GM19468 (cell line): Measurements from ENCODE around the gene ADAMTS6.

Source experiments
- ATAC-seq: cut with Tn5 transposase; IDR thresholded peaks from one replicate; pipeline ENCODE4 v1.9.1; 2021; ENCODE audit warnings: mild to moderate bottlenecking, moderate library complexity, moderate number of reproducible peaks; ENCODE audit not compliant: unreplicated experiment; ENCODE audit errors: extremely low read depth

Gene ADAMTS6

DNA sequence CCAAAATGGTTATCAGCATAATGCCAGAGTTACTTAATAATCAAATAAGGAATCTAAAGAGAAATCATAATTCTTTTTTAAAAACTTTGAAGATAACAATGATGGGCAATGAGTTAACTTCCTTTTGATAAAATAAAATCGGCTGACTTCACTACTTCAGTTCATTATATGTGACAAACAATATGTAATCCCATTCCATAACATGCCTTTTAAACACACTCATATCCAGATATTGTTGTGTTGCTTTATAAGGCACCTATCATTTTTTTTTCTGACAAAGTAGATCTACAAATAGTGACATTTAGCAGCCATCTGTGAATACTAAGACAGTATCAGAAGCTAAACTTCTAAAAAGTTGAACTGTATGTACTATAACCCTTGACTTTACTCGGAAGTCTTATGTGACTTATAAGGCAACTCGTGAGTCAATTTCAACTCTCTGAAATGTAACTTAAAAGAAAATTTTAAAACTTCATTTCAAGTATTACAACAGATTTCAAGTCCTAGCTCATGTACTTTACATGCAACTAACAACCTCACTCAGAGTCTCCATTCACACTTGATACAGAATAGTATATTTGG lies 7.5 kb downstream of the ADAMTS6 start:
- ATAC-seq, result no peak

DNA sequence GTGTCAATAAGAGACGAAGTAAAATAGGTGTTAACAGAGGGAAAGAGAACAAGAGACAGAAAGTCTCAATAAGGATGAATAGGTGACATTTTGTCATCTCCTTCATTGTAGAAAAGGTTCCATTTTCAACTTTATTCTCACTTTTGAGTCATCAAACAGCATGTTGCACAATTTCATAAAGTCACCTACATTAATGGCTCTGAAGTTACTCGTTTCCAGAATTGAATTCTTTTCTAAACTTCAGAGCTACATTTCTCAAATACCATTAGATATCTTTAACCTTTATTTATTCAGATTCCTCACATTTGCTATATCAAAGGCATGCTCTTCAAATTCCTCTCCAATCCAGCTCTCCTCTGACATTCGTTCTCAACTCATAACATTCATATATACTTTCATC lies 13.1 kb downstream of the ADAMTS6 start:
- no peak for ATAC-seq

DNA sequence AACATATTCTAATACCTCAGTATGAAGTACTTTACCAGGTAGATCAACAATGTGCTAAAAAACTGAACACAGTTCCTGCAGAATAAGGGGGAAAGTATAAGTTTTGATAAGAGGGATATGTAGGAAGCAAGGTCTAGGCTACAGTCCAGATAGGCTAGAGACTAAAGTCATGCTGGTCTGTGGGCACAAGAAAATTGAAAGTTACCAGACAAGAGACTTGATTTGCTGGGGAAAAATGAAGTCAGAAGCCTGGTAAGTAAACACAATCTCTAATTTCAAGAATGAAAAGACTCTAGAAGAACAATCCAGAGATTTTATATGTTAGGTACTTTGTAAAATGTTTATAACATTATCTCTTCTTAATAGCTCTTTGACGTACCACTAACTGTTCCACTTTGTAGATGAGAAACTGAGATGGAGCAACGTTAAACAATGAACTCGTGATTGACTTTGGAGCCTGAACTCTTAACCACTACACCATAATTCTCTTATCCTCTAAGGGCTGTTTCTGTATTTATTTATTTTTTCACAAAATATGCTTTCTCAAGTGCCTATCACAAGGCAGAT lies 19.5 kb downstream of the ADAMTS6 start:
- ATAC-seq, result no peak

DNA sequence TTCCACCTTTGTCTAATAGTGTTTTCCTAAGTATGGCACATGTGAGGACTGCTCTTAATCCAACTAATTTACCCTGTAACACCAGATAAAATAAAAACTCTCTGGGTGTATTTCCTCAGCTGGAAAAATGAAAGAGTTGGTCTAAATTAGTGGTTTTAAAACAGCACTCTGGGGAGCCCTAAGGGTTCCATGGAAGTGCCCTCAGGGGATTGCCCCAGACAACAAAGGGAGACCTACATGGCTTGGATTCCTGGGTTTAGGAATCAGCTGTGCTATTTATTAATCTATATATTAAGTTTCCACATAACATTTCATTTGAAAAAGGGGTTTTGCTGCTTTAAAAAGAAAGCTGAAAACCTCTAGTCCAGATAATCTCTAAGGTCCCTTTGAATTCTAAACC lies 20.2 kb downstream of the ADAMTS6 start:
- ATAC-seq, result no peak

DNA sequence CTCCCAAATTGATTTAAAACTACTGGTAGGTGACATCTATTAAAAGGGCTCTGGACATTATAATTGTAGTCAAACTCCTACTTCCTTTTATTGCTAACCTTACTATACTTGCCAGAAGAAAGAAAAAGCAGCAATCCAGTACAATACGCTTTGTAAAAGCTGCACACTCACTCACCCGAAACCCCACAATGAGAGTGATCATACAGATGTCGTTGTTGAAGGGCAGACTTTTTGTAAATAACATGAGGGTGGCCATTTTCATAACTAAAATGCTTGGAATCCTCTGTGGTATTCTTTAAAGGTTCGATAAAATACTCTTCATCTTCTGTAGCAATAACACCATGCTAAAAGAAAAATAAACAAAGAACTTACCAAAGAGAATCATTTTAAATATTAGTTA lies 21.7 kb downstream of the ADAMTS6 start:
- no peak for ATAC-seq

DNA sequence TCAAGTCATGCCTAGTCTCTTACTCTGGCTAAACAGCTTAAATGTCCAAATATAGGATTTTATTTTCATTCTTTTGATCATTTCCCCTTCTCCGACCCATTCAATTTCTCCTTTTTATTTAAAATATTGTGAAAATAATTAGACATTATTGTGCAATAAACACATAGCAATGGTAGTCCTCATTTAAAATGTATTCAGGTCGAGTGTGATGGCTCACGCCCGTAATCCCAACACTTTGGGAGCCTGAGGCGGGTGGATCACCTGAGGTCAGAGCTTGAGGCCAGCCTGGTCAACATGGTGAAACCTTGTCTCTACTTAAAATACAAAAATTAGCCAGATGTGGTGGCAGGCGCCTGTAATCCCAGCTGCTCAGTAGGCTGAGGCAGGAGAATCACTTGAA lies 26.7 kb downstream of the ADAMTS6 start:
- no peak for ATAC-seq

DNA sequence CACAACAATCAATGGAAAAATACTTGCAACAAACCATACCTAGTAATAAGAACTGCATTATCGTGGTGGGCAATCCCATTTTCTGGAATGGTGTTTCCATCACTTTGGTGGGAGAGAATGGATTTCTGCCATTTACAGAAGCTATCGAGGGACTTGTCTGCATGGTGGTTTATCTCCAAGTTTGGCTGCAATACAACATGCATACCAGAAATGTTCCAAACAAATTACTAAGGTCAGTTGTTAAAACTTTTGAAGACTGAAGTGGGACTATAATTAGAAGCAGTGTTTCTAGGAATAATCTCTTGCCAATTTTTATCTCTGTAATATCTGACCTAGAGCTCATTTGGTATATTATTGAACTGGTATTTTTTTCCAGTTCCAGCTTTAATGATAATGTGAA lies 30.3 kb downstream of the ADAMTS6 start:
- ATAC-seq, result no peak

DNA sequence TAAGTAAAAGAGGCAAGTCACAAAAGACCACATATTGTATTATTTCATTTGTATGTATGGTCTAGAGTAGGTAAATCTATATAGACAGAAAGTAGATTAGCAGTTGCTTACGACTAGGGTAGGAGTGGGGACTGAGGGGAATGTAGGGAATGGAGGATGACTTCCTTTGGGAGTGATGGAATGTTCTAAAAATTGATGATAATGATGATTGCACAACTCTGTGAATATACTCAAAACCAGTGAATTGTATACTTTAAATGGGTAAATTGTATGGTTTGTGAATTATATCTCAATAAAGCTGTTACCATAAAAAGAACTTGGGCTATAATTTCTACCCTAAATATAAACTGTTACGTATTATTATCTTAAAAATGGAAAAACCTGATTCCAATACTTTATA lies 35.0 kb downstream of the ADAMTS6 start:
- ATAC-seq, result no peak

DNA sequence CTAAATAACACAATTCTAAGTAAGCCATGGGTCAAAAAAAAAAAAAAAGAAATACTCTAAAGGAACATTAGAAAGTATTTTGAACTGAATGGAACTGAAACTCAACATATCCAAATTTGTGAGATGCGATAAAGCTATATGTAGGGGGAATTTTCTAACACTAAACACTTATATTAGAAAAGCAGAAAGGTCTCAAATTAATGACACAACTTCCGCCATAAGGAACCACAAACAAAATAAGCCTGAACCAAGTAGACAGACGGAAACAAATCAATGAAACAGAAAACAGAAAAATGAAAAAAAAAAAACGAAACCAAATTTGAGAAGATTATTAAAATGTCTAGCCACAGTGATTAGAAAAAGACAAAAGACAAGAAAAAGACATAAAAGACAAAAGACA lies 39.9 kb downstream of the ADAMTS6 start:
- no peak for ATAC-seq

DNA sequence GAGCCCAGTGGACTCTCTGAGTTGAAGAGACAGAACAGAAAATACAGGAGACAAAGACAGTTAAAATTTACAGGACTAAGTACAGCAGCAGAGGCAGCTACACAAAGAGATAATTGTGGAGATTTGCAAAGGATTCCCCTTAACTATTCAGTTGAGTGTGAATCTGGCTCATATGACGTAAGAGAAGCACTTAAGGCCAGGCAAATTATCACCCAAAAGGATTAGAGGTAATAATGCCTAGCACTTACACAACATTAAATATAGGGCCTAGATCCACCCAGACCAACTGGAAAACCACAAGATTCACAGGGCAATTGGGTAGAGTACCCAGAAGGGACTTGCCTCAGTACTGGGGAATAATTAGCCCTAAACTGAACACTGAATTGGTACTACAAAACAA lies 41.3 kb downstream of the ADAMTS6 start:
- ATAC-seq, result no peak

DNA sequence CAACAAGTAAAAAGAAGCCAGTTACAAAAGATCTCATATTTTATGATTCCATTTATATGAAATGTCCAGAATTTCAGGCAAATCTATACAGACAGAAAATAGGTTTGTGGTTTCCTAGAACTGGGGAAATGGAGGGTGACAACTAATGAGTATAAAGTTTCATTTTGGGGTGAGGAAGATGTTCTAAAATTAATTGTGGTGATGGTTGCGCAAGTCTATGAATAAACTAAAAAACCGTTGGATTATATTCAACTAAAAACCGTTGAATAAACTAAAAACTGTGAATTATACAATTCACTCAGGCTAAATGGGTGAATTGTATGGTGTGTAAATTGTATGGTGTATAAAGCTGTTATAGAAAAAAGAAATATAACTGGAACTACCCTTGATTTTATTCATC lies 47.6 kb downstream of the ADAMTS6 start:
- no peak for ATAC-seq

DNA sequence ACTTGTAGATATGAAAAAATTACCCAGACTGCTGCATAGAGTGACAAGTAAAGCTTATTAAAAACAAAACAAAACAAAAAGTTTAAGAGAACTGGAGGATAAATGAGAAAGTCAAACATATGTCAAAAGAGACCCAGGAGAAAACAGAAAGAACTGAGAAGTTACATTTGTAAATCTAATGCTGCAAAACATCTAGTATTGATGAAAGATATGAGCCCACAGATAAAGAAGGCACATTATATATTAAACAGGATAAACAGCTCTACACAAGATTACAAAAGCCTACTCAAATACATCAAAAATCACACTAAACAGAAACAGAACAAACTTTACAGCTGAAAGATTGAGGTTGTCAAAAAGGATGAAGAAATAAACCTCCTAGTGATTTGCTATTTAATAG lies 55.1 kb downstream of the ADAMTS6 start:
- ATAC-seq, result no peak

DNA sequence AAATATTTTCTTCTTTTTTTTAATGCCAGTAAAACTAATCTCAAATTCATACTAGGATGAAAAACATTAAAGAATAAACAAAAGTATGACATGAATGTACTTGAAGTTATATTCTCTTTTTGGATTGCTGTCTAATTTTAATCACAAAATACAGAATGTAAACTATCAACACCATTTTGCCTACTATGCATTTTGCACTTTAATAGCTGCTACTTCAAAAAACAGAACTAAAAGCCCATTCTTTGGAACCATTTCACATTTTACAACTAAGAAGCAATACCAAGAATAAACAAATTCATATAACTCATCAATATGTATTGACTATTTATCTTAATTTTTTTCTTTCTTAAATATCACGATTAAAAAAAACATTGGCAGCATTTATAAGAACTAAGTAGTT lies 58.1 kb downstream of the ADAMTS6 start:
- no peak for ATAC-seq

DNA sequence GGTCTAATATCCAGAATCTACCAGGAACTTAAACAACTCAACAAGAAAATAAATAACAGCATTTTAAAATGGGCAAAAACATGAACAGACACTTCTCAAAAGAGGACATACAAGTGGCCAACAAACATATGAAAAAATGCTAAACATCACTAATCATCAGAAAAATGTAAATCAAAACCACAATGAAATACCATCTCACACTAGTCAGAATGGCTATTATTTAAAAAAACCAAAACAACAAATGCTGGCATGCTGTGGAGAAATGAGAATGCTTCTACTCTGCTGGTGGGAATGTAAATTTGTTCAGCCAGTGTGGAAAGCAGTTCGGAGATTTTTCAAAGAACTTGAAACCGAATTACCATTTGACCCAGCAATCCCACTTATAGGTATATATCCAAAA lies 63.1 kb downstream of the ADAMTS6 start:
- no peak for ATAC-seq

DNA sequence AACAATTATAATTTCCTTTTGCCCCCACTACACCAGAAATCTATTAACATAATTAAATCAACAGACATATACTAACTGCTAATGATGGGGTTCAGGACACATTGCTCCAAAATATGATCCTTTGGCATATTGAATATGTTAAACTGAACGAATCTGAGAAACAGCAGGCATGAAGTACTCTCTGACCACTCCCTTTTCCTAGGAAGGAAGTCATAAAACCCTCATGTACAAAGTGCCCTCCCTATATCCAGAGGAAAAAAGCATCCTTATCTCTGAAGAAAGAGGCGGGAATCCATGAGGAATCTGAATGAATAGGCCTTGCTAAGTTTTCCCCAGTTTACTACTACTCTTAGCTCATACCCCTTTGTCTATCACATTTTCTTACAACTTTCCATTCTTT lies 67.9 kb downstream of the ADAMTS6 start:
- no peak for ATAC-seq

DNA sequence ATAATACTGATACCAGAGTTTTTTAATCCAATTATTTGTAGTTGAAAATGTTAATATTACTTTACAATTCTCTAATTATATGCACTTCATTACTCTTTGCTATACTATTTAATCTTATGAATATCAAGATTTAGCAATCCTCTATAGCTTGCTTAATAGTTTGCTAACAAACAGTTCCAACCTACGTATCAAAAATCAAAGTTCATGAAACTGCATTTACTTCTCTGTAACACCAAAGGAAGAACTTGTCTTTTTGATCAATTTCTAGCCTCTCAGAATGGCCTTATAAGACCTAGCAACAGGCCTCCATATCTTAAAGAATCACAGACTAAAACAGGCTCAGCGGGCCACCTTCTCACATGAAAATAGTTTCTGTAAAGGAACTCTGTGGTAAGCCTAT lies 68.9 kb downstream of the ADAMTS6 start:
- no peak for ATAC-seq

DNA sequence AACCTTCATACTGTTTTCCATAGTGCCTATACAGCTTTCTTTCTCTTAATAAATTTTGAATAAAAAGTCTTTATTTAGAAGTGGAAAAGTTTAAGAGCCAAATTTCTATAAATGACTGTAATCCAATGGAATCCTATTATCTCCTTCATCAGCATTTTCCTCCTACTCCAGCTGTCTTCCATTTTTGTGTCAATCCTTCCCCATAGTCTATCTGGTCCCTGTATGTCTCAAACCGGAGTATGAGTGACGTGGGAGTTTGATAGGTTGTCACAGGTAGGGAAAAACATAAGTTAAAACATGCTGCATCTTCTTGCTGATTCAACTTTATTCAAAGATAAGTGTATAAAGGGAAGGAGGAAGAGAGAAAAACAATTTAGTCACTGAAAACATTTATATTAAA lies 70.4 kb downstream of the ADAMTS6 start:
- ATAC-seq, result no peak

DNA sequence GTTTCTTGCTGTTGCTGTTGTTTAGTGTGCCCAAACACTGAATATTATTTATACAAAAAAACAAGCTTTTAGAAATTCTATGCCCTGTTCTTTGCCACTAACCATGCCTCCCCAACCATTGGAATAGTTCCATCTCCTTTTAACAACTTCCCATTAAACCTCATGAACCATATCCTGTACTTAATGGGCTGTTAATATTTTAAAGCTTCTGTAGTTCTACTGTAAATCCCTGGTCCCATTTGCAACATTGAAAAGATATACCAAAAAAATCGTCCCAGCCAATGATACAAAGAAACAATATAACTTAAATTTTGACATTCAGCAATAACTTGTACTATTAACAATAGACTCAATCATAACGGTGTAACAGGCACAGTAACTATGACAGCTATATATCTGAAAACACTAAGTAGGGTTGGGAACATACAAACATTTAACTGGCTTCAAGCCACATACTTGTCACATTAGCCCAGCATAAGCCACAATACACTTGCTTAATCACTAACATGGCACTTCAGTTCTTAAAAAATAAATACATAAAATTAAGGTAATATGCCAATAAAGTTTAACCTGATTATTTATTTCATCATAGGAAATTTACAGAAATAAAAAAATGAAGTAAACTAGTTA lies 86.1 kb downstream of the ADAMTS6 start:
- ATAC-seq, result no peak

DNA sequence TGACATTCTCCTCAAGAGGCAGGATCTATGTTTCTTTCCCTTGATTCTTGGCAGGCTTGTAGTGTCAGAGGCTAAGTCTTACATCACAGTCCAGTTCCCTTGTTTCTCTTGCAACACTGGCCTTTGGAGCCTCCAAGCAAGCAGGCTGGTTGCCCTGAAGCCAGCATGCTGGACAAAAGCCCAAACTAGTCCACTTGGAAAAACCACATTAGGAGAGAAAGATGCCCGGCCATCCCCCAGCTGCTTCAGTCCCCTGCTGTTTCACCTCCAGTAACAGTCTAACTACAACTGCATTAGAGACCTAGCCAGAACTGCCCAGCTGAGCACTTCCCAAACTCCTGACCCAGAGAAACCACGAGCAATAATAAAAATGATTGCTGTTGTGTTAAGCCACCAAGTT lies 87.6 kb downstream of the ADAMTS6 start:
- ATAC-seq, result no peak

DNA sequence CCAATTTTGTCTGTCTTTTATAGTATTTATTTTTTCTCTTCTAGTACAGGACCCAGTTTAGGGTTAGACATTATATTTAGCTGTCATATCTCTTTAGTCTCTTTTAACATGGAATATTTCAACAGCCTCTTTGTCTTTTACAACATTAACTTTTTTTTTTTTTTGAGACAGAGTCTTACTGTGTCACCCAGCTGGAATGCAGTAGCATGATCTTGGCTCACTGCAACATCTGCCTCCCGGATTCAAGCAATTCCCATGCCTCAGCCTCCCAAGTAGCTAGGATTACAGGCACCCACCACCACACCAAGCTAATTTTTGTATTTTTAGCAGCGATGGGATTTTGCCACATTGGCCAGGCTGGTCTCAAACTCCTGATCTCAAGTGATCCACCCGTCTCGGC lies 90.1 kb downstream of the ADAMTS6 start:
- ATAC-seq, result no peak

DNA sequence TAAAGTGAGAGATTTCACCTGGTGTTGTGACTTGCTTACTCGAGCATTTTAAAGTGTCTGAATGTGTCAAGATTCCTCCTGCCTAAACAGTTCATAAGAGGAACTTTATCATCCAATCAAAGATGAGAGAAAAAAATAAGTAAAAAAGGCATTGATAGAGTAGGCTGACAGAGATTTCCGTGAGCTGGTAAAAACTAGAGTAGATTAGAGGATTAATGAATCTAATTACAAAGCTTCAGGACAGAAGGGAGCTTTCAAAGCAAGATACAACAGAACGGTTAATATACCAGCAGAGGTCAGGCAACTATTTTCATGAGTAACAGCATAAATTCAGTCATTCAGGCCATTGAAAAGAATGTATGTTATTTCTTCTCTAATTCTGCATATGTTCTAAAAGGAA lies 91.5 kb downstream of the ADAMTS6 start:
- ATAC-seq, result no peak

DNA sequence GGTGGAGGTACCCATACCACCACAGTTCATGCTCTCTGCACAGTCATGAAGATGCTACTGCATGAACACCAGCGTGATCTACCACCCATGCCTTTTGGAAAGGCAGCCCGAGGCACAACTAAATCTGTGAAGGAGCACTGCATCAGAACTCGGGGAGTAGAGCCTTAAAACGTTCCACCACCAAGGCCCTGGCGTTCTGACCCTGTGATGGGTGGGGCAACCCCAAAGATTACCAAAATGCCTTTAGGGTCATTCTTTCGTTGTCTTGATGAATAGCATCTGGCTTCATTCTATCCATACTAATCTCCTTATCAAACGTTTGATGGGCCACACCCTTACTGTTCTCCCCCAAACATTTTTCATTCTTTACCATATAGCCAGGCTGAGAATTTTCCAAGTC lies 97.9 kb downstream of the ADAMTS6 start:
- no peak for ATAC-seq
